Stimulated activated CD4-positive, alpha-beta T cell treated with anti-CD3 and anti-CD28 coated beads, TNF-alpha, amount 100 ng/mL, for 24 hours (primary cell): Measurements from ENCODE around the gene ST3GAL6.
"Not testable (repeated sequence)": the region's sequence is repeated elsewhere in the genome, so short reads cannot be mapped to it uniquely, and the experiment has no call there.

ENCODE experiments used
- DNase-seq, 3 experiments: peaks; one replicate each; pipeline ENCODE4 v3.0.0-alpha.2; 2020; ENCODE audit warnings: low read depth in 3 of 3

Gene ST3GAL6

GRCh38 chr3:98805571-98805970 is 42.4 kb downstream of the ST3GAL6 start:
- no peak for DNase-seq

- DNase-seq, result no peak
These were observed 43.4 kb downstream of the ST3GAL6 start for GRCh38 chr3:98806521-98806920.

GRCh38 chr3:98807011-98807410 is 43.9 kb downstream of the ST3GAL6 start:
- no peak for DNase-seq

- no peak for DNase-seq
These were observed 44.4 kb downstream of the ST3GAL6 start for GRCh38 chr3:98807561-98807960.

GRCh38 chr3:98808071-98808470 is 44.9 kb downstream of the ST3GAL6 start:
- no peak for DNase-seq

- DNase-seq, result no peak
These were observed 46.4 kb downstream of the ST3GAL6 start for GRCh38 chr3:98809557-98809956.

- no peak for DNase-seq
These were observed 47.9 kb downstream of the ST3GAL6 start for GRCh38 chr3:98811048-98811447.

- DNase-seq, result no peak
These were observed 49.8 kb downstream of the ST3GAL6 start for GRCh38 chr3:98812851-98813374.

GRCh38 chr3:98814817-98815420 is 51.8 kb downstream of the ST3GAL6 start:
- no peak for DNase-seq

GRCh38 chr3:98817547-98818041 is 54.5 kb downstream of the ST3GAL6 start:
- no peak for DNase-seq

- DNase-seq, result no peak
These were observed 57.9 kb downstream of the ST3GAL6 start for GRCh38 chr3:98821063-98821462.

- DNase-seq, result no peak
These were observed 60.7 kb downstream of the ST3GAL6 start for GRCh38 chr3:98823791-98824190.

- DNase-seq, result no peak
These were observed 61.1 kb downstream of the ST3GAL6 start for GRCh38 chr3:98824256-98824655.

GRCh38 chr3:98826126-98826525 is 63.0 kb downstream of the ST3GAL6 start:
- DNase-seq, result no peak

- no peak for DNase-seq
These were observed 64.2 kb downstream of the ST3GAL6 start for GRCh38 chr3:98827221-98827920.

- no peak for DNase-seq
These were observed 66.2 kb downstream of the ST3GAL6 start for GRCh38 chr3:98829246-98829832.

- not testable (repeated sequence) for DNase-seq
These were observed 67.9 kb downstream of the ST3GAL6 start for GRCh38 chr3:98831060-98831459.

- no peak for DNase-seq
These were observed 76.7 kb downstream of the ST3GAL6 start for GRCh38 chr3:98839846-98840245.

- no peak for DNase-seq
These were observed 80.3 kb downstream of the ST3GAL6 start for GRCh38 chr3:98843266-98843959.
